ENCODE data around the gene ALKBH3. TPM values are rescaled to one million over a fixed set of nuclear protein-coding genes. Genes with fewer than 3 reads are reported as not detected.

ALKBH3 gene
- total RNA-seq, 1 experiment from 2014 or later = 18.8 TPM

- Mint-ChIP-seq H3K4me3 (peak overlapping the region; percentile 74 to 92), H3K9me3 (peaks cover 0 to 3% of the 10 kb centered on the region in 2 experiments; a peak in 3 of 5 replicates), H3K27ac (no peak overlapping the region), H3K4me1 (peaks cover 27 to 37% of the 10 kb centered on the region in 2 experiments), H3K27me3 (ENCODE audit: low read depth) (peaks cover 73% of the 10 kb centered on the region), H3K36me3 (ENCODE audit: insufficient read depth in 1 of 3, low read depth in 3 of 3) (peaks cover 0 to 3% (median 0%) of the 10 kb centered on the region in 3 experiments; a peak in 1 of 7 replicates)
- H2AK5ac ChIP-seq (ENCODE audit: insufficient read length, low read length) = no peak overlapping the region
- no peak overlapping the region for H4K91ac ChIP-seq (ENCODE audit: insufficient read length, low read depth, low read length)
- no peak overlapping the region for H2AFZ ChIP-seq (ENCODE audit: low read length)
- H4K5ac ChIP-seq (ENCODE audit: insufficient read length, low read depth, low read length) = no peak overlapping the region
- H3K4me2 ChIP-seq (ENCODE audit: insufficient read depth, insufficient read length, low read length) = peak overlapping the region; percentile 79
- H3K27me3 ChIP-seq (ENCODE audit: insufficient read depth, low read length) = peaks cover 35% of the 10 kb centered on the region
- H2BK12ac ChIP-seq (ENCODE audit: insufficient read length, low read depth, low read length) = no peak overlapping the region
- no CpG with 5 or more reads among the region's 54 CpGs for whole genome bisulfite sequencing (ENCODE audit: extremely low coverage, insufficient read length, low lambda C conversion rate)
- no peak overlapping the region for H2BK15ac ChIP-seq (ENCODE audit: low read depth, low read length)
- H2BK5ac ChIP-seq (ENCODE audit: insufficient read length, low read length) = no peak overlapping the region
- no peak overlapping the region for H3K23ac ChIP-seq (ENCODE audit: insufficient read length, low read depth, low read length)
- H3K18ac ChIP-seq (ENCODE audit: insufficient read length, low read depth, low read length) = no peak overlapping the region
- H4K8ac ChIP-seq (replicated peaks; ENCODE audit: insufficient read length, low read depth, low read length) = no peak overlapping the region
- DNase-seq = no peak
- no peak overlapping the region for H3K4ac ChIP-seq (ENCODE audit: low read depth, low read length)
- H3K56ac ChIP-seq (ENCODE audit: insufficient read length, low read depth, low read length) = no peak overlapping the region
- no peak overlapping the region for H2BK20ac ChIP-seq (ENCODE audit: low read depth, low read length, poor library complexity, severe bottlenecking)
- no peaks in the 10 kb centered on the region for H3K79me1 ChIP-seq (ENCODE audit: insufficient read depth, low read depth, low read length, poor library complexity, severe bottlenecking)
- H3T11ph ChIP-seq (ENCODE audit: low read length) = no peak overlapping the region
- no peak overlapping the region for H3K14ac ChIP-seq (ENCODE audit: insufficient read depth, low read length)
- H3K9ac ChIP-seq (ENCODE audit: extremely low read depth, insufficient read length, low read length) = no peak overlapping the region
- no peak overlapping the region for H3K27ac ChIP-seq (ENCODE audit: insufficient read length, low read depth, low read length)
- no peaks in the 10 kb centered on the region for H4K20me1 ChIP-seq (ENCODE audit: control insufficient read depth, insufficient read depth, insufficient read length)
- H3K23me2 ChIP-seq (ENCODE audit: insufficient read length, low read depth, low read length, poor library complexity, severe bottlenecking) = peaks cover 13% of the 10 kb centered on the region
- H3K9me3 ChIP-seq (ENCODE audit: control insufficient read depth, low read depth, low read length) = no peaks in the 10 kb centered on the region
- TF ChIP-seq, protein P1, sequence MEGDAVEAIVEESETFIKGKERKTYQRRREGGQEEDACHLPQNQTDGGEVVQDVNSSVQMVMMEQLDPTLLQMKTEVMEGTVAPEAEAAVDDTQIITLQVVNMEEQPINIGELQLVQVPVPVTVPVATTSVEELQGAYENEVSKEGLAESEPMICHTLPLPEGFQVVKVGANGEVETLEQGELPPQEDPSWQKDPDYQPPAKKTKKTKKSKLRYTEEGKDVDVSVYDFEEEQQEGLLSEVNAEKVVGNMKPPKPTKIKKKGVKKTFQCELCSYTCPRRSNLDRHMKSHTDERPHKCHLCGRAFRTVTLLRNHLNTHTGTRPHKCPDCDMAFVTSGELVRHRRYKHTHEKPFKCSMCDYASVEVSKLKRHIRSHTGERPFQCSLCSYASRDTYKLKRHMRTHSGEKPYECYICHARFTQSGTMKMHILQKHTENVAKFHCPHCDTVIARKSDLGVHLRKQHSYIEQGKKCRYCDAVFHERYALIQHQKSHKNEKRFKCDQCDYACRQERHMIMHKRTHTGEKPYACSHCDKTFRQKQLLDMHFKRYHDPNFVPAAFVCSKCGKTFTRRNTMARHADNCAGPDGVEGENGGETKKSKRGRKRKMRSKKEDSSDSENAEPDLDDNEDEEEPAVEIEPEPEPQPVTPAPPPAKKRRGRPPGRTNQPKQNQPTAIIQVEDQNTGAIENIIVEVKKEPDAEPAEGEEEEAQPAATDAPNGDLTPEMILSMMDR (conservative IDR thresholded peaks at IDR 0.05) = no peak
- H3K79me2 ChIP-seq (ENCODE audit: insufficient read depth, low read length) = no peaks in the 10 kb centered on the region
- no peak overlapping the region for H2BK120ac ChIP-seq (ENCODE audit: low read depth, low read length, poor library complexity, severe bottlenecking)
- no peaks in the 10 kb centered on the region for H3K4me1 ChIP-seq (ENCODE audit: insufficient read depth, low read length)
Measured at GRCh38 chr11:43943931-43944751, 63.5 kb downstream of the ALKBH3 start.

All from H9 (cell line).